Lower lobe of right lung (tissue), 2 donors: Measurements from ENCODE around the gene NACC2. TPM values are rescaled to one million over a fixed set of nuclear protein-coding genes. Genes with fewer than 3 reads are reported as not detected.
"Not testable (repeated sequence)": the region's sequence is repeated elsewhere in the genome, so short reads cannot be mapped to it uniquely, and the experiment has no call there.

Experiments
- ATAC-seq, 2 donors: fragments of 200-7000 bp; cut with Tn5 transposase; one replicate each; pipeline ENCODE4 v1.9.1; 2020 to 2022; ENCODE audit warnings: mild to moderate bottlenecking in 2 of 2, moderate library complexity in 2 of 2
- DNase-seq: peaks from one replicate; pipeline ENCODE4 v3.0.0-alpha.2; 2020
- H3K27ac ChIP-seq: fragments of 200-600 bp; one replicate; pipeline ENCODE4 v1.8.0; 2022
- H3K27me3 ChIP-seq: fragments of 200-600 bp; one replicate; pipeline ENCODE4 v1.8.0; 2022; ENCODE audit warnings: low read depth
- H3K36me3 ChIP-seq: fragments of 200-600 bp; one replicate; pipeline ENCODE4 v1.8.0; 2022; ENCODE audit warnings: mild to moderate bottlenecking
- H3K4me1 ChIP-seq: fragments of 200-600 bp; one replicate; pipeline ENCODE4 v1.8.0; 2022
- H3K4me3 ChIP-seq: fragments of 200-600 bp; one replicate; pipeline ENCODE4 v1.8.0; 2022; ENCODE audit warnings: mild to moderate bottlenecking
- H3K9me3 ChIP-seq: fragments of 200-600 bp; one replicate; pipeline ENCODE4 v1.8.0; 2022
- CTCF ChIP-seq: fragments of 200-600 bp; IDR thresholded peaks from one replicate; pipeline ENCODE4 v1.8.0; 2022; ENCODE audit warnings: antibody characterized with exemption, mild to moderate bottlenecking
- intact Hi-C: fragments of 100-400 bp; cut with DNase I; formaldehyde crosslinking; loops from one replicate; pipeline ENCODE4 v1.11.0; 2022
- total RNA-seq: library from RNA; stranded (reverse); fragmentation: NEBNext Ultra II Directional; extraction: Animal tissue kit (Norgen Biotek cat#: 25700); gene quantifications from one replicate; pipeline ENCODE4 v1.2.1, GENCODE V29; 2021
- donor health status: DM: no; HTN: yes; CAD: no; lungs with severe emphysema.

NACC2 gene
- total RNA-seq, 1 donor from 2014 or later, result 27.0 TPM

GRCh38 chr9:136103651-136104487, 8.8 kb upstream of the NACC2 start:
- TF ChIP-seq CTCF, result no peak
- DNase-seq (no peak), ATAC-seq (no peak)
- Histone ChIP-seq H3K36me3 (no peaks in the 10 kb centered on the region), H3K4me3 (no peak overlapping the region), H3K9me3 (no peaks in the 10 kb centered on the region), H3K4me1 (peaks cover 42% of the 10 kb centered on the region), H3K27me3 (peaks cover 5% of the 10 kb centered on the region), H3K27ac (no peak overlapping the region)
- intact Hi-C loops, result no loop called here

GRCh38 chr9:136101615-136102074, 6.6 kb upstream of the NACC2 start:
- ATAC-seq, H3K27me3 ChIP-seq, H3K9me3 ChIP-seq, intact Hi-C loops, H3K36me3 ChIP-seq, DNase-seq, H3K27ac ChIP-seq, H3K4me3 ChIP-seq: not testable (repeated sequence)
- H3K4me1 ChIP-seq, result peaks cover 25% of the 10 kb centered on the region

- no peak overlapping the region for H3K4me3 ChIP-seq
- H3K9me3 ChIP-seq, result no peaks in the 10 kb centered on the region
- ATAC-seq, result no peak
- TF ChIP-seq CTCF, result no peak
- intact Hi-C loops, result no loop called here
- peaks cover 25% of the 10 kb centered on the region for H3K4me1 ChIP-seq
- no peaks in the 10 kb centered on the region for H3K36me3 ChIP-seq
- peaks cover 5% of the 10 kb centered on the region for H3K27me3 ChIP-seq
- H3K27ac ChIP-seq, result no peak overlapping the region
- no peak for DNase-seq
Measured at GRCh38 chr9:136100700-136101614, 5.9 kb upstream of the NACC2 start.

- H3K9me3 ChIP-seq, result no peaks in the 10 kb centered on the region
- H3K27me3 ChIP-seq, result peaks cover 5% of the 10 kb centered on the region
- no peak overlapping the region for H3K27ac ChIP-seq
- H3K4me1 ChIP-seq, result peaks cover 17% of the 10 kb centered on the region
- TF ChIP-seq CTCF, result no peak
- DNase-seq (no peak), ATAC-seq (no peak)
- H3K4me3 ChIP-seq, result no peak overlapping the region
- intact Hi-C loops, result no loop called here
- no peaks in the 10 kb centered on the region for H3K36me3 ChIP-seq
Measured at GRCh38 chr9:136099542-136099941, 4.5 kb upstream of the NACC2 start.

- intact Hi-C loops, result no loop called here
- H3K36me3 ChIP-seq, result no peaks in the 10 kb centered on the region
- H3K27me3 ChIP-seq, result peaks cover 5% of the 10 kb centered on the region
- no peak overlapping the region for H3K4me3 ChIP-seq
- no peaks in the 10 kb centered on the region for H3K9me3 ChIP-seq
- H3K27ac ChIP-seq, result no peak overlapping the region
- H3K4me1 ChIP-seq, result peaks cover 21% of the 10 kb centered on the region
- TF ChIP-seq CTCF, result no peak
- DNase-seq, result no peak
- no peak for ATAC-seq
Measured at GRCh38 chr9:136098844-136099243, 3.8 kb upstream of the NACC2 start.
